Activated naive CD8-positive, alpha-beta T cell treated with anti-CD3 and anti-CD28 coated beads, Interleukin-2, amount 50 U/mL, for 24 hours (primary cell): ENCODE results near the gene KLHDC1.
A peak's percentile ranks its signal among the peaks of the same experiment; 100 is the strongest.
"Not testable (repeated sequence)": the region's sequence is repeated elsewhere in the genome, so short reads cannot be mapped to it uniquely, and the experiment has no call there.

Experiments used
- ATAC-seq: fragments of 150-1000 bp; cut with Tn5 transposase; one replicate; pipeline ENCODE4 v1.10.0; 2021
- DNase-seq: peaks from one replicate; pipeline ENCODE4 v3.0.0; 2021
- H3K27ac Mint-ChIP-seq: one replicate; pipeline ENCODE4 v1.8.0; 2021; ENCODE audit warnings: mild to moderate bottlenecking, mixed read lengths
- H3K27me3 Mint-ChIP-seq: one replicate; pipeline ENCODE4 v1.8.0; 2021; ENCODE audit warnings: mixed read lengths
- H3K36me3 Mint-ChIP-seq: one replicate; pipeline ENCODE4 v1.8.0; 2021; ENCODE audit warnings: low read depth, mixed read lengths
- H3K4me1 Mint-ChIP-seq: one replicate; pipeline ENCODE4 v1.8.0; 2021; ENCODE audit warnings: mixed read lengths
- H3K4me3 Mint-ChIP-seq: one replicate; pipeline ENCODE4 v1.8.0; 2021; ENCODE audit warnings: mild to moderate bottlenecking, moderate library complexity, mixed read lengths
- H3K9me3 Mint-ChIP-seq: one replicate; pipeline ENCODE4 v1.8.0; 2021; ENCODE audit warnings: mixed read lengths

The KLHDC1 gene

DNA sequence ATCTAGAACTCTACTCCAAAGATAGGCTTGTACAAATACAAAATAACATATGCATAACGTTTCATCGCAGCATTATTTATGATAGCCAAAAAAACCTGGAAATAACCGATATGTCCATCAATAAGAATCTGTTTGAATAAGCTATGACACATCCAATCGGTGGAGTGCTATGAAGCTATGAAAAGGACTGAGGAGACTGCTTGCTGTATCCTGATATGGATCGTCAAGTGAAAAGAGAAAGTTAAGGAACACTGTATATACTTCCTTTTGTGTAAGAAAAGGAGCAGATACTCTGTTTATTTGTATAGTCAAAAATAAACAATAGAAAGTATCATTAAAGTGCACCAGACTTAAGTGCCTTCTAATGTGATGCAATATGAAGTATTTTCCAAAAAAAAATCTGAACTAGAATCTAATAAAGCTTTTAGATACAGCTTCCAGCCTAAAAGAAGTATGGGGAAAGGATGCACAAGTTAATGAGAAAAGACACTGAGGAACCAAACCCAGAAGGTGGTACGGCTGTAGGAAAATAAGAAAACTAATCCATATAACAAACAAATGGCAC is 645 bp upstream of the KLHDC1 start:
- peak overlapping the region; percentile 84 for H3K27ac Mint-ChIP-seq
- H3K36me3 Mint-ChIP-seq = peaks cover 2% of the 10 kb centered on the region
- no peaks in the 10 kb centered on the region for H3K27me3 Mint-ChIP-seq
- no peak for ATAC-seq
- peaks cover 37% of the 10 kb centered on the region for H3K4me1 Mint-ChIP-seq
- peak overlapping the region; percentile 80 for H3K4me3 Mint-ChIP-seq
- H3K9me3 Mint-ChIP-seq = no peaks in the 10 kb centered on the region
- DNase-seq = no peak

DNA sequence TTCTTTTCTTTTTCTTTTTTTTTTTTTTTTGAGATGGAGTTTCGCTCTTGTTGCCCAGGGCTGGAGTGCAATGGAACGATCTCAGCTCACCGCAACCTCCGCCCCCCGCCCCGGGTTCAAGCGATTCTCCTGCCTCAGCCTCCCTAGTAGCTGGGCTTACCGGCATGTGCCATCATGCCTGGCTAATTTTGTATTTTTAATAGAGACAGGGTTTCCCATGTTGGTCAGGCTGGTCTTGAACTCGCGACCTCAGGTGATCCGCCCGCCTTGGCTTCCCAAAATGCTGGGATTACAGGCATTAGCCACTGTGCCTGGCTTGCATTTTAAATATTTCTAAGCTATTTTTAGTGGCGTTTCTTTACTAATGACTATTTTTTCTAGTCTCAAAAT is 810 bp downstream of the KLHDC1 start:
- peak overlapping the region; percentile 14 for H3K27ac Mint-ChIP-seq
- H3K4me1 Mint-ChIP-seq = peaks cover 30% of the 10 kb centered on the region
- not testable (repeated sequence) for H3K27me3 Mint-ChIP-seq, H3K36me3 Mint-ChIP-seq, ATAC-seq, H3K9me3 Mint-ChIP-seq
- peak; percentile 14 for DNase-seq
- peak overlapping the region; percentile 80 for H3K4me3 Mint-ChIP-seq

DNA sequence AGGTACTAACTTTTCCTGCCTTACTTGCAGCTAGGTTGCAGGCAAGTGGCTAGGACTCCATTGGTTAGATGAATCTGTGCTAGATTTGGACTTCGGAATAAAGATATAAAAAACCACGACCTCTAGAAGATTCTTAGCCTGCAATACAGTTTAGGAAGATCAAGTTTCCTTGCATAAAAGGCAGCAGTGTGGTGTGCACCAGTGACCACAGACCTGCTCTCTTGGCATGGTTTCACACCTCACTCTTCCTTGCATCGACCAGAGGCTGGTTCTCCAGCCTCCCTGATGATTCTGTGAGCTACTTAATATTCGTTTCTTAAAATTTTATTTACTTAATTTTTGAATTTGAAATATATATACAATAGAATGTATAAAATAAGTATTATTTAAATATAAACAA is 9.8 kb downstream of the KLHDC1 start:
- Mint-ChIP-seq H3K4me3 (no peak overlapping the region), H3K4me1 (no peaks in the 10 kb centered on the region), H3K36me3 (peaks cover 3% of the 10 kb centered on the region), H3K27ac (no peak overlapping the region), H3K9me3 (peaks cover 3% of the 10 kb centered on the region), H3K27me3 (no peaks in the 10 kb centered on the region)
- ATAC-seq (no peak), DNase-seq (no peak)

DNA sequence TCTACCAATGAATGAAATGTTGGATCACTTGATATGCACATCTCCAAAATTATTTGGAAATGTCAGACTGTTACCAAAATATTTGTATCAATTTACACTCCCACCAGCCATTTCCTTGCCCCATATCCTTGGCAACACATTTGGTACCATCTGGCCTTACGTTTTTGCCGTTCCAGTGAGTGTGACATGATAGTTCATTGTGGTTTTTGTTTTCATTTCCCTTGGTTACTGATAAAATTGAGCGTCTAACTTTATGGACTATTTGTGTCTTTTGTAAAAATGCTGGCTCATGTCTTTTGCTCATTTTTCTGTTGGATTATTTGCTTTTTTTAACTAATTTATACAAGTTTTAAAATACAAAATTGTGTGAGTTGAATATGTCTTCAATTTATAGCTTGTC is 11.0 kb downstream of the KLHDC1 start:
- DNase-seq (no peak), ATAC-seq (no peak)
- Mint-ChIP-seq H3K4me1 (no peaks in the 10 kb centered on the region), H3K27me3 (no peaks in the 10 kb centered on the region), H3K36me3 (peaks cover 3% of the 10 kb centered on the region), H3K9me3 (peaks cover 3% of the 10 kb centered on the region), H3K4me3 (no peak overlapping the region), H3K27ac (no peak overlapping the region)

DNA sequence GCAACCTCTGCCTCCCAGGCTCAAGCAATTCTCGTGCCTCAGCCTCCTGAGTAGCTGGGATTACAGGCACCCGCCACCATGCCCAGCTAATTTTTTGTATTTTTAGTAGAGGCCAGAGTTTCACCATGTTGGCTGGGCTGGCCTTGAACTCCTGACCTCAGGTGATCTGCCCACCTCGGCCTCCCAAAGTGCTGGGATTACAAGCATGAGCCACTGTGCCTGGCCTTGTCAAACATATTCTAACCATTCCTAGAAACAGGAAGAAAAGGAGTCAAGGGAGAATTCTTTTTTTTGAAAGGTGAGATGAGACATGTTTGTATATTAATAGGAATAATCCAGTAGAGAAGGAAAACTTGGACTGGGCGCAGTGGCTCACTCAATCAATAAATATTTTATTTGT is 11.6 kb downstream of the KLHDC1 start:
- H3K9me3 Mint-ChIP-seq, ATAC-seq, DNase-seq, H3K27ac Mint-ChIP-seq, H3K4me1 Mint-ChIP-seq, H3K36me3 Mint-ChIP-seq, H3K27me3 Mint-ChIP-seq, H3K4me3 Mint-ChIP-seq: not testable (repeated sequence)

DNA sequence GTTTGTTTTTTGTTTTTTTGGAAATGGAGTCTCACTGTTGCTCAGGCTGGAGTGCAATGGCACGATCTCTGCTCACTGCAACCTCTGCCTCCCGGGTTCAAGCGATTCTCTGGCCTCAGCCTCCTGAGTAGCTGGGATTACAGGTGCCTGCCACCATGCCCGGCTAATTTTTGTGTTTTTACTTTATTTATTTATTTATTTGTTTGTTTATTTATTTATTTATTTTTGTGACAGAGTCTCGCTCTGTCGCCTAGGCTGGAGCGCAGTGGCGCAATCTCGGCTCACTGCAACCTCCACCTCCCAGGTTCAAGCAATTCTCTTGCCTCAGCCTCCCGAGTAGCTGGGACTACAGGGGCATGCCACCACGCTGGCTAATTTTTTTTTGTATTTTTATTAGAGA is 18.1 kb downstream of the KLHDC1 start:
- not testable (repeated sequence) for H3K9me3 Mint-ChIP-seq, H3K36me3 Mint-ChIP-seq, H3K27me3 Mint-ChIP-seq, H3K27ac Mint-ChIP-seq, DNase-seq, H3K4me1 Mint-ChIP-seq, H3K4me3 Mint-ChIP-seq, ATAC-seq

DNA sequence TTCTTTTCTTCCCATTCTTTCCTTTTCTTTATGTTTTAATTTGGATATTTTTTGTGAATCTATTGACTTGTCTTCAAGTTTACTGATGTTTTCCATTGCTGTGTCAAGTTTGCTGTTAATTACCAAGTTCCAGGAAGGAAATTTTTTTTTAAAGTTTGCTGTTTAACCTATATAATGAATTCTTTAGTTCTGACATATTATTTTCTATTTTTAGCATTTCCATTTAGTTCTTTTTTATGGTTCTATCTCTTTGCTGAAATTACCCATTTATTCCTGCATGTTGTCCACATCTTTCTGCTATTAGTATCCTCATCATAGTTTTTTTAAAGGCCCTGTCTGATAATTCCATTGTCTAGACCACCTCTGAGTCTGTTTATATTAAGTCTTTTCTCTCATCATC is 27.8 kb downstream of the KLHDC1 start:
- H3K4me1 Mint-ChIP-seq = no peaks in the 10 kb centered on the region
- no peak overlapping the region for H3K4me3 Mint-ChIP-seq
- H3K36me3 Mint-ChIP-seq = peaks cover 16% of the 10 kb centered on the region
- DNase-seq (no peak), ATAC-seq (no peak)
- H3K27ac Mint-ChIP-seq = no peak overlapping the region
- H3K27me3 Mint-ChIP-seq = no peaks in the 10 kb centered on the region
- no peaks in the 10 kb centered on the region for H3K9me3 Mint-ChIP-seq

DNA sequence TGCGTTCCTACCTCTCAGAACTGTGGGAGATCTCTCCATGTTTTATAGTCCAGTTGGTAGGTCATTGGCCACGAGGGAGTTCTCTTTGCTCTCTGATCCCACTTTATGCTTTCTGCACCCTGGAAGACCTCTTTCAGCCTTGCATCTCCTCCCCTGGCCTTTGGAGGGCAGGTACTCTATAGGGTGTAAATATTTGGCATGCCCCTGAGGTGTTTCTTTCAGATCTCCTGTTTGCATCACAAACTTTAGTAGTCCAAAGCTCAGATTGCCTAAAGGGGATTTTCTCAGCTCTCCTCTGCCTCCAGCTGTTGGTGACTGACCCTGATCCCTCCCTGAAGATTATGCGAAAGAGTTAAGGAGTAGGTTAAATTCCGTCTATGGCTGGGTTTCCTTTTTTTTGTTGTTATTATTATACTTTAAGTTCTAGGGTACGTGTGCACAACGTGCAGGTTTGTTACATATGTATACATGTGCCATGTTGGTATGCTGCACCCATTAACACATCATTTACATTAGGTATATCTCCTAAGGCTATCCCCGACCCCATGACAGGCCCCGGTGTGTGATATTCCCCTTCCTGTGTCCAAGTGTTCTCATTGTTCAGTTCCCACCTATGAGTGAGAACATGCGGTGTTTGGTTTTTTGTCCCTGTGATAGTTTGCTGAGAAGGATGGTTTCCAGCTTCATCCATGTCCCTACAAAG is 29.0 kb downstream of the KLHDC1 start:
- H3K36me3 Mint-ChIP-seq = peaks cover 14% of the 10 kb centered on the region

DNA sequence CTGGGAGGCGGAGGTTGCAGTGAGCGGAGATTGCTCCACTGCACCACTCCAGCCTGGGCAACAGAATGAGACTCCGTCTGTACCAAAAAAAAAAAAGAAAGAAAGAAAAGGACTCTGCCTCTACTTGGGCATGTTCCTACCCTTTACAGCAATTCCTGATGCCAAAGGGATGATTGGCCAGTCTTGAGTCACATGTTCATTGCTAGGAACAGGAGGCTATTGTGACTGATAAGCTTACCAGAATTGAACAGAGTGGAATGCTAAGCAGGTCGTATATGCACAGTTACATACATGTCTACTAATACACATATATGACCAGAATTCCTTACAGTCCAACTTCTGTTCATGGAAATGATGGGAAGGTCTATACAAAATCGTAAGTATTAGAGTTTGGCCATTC is 34.3 kb downstream of the KLHDC1 start:
- no peaks in the 10 kb centered on the region for H3K36me3 Mint-ChIP-seq
- no peak overlapping the region for H3K4me3 Mint-ChIP-seq
- no peaks in the 10 kb centered on the region for H3K4me1 Mint-ChIP-seq
- H3K9me3 Mint-ChIP-seq = no peaks in the 10 kb centered on the region
- DNase-seq (no peak), ATAC-seq (no peak)
- no peak overlapping the region for H3K27ac Mint-ChIP-seq
- H3K27me3 Mint-ChIP-seq = no peaks in the 10 kb centered on the region

More for the DNA sequence above, 29.0 kb downstream of the KLHDC1 start:
- H3K27ac Mint-ChIP-seq, H3K27me3 Mint-ChIP-seq, H3K4me3 Mint-ChIP-seq, H3K4me1 Mint-ChIP-seq, DNase-seq, H3K9me3 Mint-ChIP-seq, ATAC-seq: not testable (repeated sequence)

DNA sequence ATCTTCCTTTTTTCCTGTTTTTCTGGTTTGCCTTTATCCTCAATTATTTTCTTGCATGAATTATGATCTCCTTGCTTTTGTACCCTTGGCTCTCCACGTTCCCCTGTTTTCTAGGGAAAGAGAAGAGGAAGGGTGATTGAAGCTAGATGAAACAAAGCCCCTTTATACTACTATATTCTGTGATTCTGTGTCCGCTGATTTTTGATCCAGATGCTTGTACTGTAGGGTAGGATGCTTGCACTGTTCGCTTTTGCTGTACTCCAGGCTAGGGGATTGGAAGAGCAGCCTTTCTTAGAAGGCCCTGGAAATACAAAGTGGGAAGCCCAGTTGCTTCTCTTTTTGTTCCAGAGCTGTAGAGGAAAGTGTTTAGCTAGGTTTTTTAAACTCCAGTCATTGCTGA is 40.0 kb downstream of the KLHDC1 start:
- H3K27ac Mint-ChIP-seq = no peak overlapping the region
- no peak for ATAC-seq
- H3K27me3 Mint-ChIP-seq = no peaks in the 10 kb centered on the region
- no peaks in the 10 kb centered on the region for H3K36me3 Mint-ChIP-seq
- H3K4me3 Mint-ChIP-seq = no peak overlapping the region
- no peaks in the 10 kb centered on the region for H3K9me3 Mint-ChIP-seq
- no peaks in the 10 kb centered on the region for H3K4me1 Mint-ChIP-seq
- DNase-seq = no peak

DNA sequence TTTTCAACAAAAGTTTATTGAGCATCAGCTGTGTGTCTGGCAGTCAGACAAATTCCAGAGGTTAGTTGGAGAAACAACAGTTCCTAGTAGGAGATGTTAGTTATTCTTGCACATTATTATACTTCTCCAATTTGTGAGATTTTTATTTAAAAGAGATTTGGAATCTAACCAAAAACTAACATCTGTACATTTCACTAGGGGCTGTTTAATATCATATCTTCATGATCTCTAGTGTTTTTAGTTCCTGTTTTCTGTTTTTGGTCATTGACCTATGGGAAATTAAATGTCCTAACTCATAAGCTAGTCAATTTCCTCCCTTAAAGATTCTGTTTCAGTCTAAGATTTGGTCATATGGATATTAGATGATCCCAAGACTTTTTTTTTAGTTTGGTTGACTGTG is 40.9 kb downstream of the KLHDC1 start:
- DNase-seq (no peak), ATAC-seq (no peak)
- Mint-ChIP-seq H3K27ac (no peak overlapping the region), H3K4me3 (no peak overlapping the region), H3K36me3 (no peaks in the 10 kb centered on the region), H3K4me1 (no peaks in the 10 kb centered on the region), H3K9me3 (no peaks in the 10 kb centered on the region), H3K27me3 (no peaks in the 10 kb centered on the region)

DNA sequence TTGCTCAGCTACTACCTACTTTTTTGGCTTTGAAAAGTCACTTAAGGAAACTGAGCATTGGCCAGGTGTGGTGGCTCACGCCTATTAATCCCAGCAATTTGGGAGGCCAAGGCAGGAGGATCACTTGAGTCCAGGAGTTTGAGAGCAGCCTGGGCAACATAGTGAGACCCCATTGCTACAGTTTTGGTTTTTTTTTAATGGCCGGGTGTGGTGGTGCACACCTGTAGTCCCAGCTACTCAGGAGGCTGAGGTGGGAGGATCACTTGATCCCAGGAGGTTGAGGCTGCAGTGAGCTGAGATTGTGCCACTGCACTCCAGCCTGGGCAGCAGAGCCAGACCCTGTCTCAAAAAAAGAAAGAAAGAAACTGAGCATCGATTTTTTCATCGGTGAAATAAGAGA is 42.7 kb downstream of the KLHDC1 start:
- ATAC-seq, H3K9me3 Mint-ChIP-seq, H3K27ac Mint-ChIP-seq, H3K4me3 Mint-ChIP-seq, H3K27me3 Mint-ChIP-seq, H3K4me1 Mint-ChIP-seq, H3K36me3 Mint-ChIP-seq, DNase-seq: not testable (repeated sequence)

DNA sequence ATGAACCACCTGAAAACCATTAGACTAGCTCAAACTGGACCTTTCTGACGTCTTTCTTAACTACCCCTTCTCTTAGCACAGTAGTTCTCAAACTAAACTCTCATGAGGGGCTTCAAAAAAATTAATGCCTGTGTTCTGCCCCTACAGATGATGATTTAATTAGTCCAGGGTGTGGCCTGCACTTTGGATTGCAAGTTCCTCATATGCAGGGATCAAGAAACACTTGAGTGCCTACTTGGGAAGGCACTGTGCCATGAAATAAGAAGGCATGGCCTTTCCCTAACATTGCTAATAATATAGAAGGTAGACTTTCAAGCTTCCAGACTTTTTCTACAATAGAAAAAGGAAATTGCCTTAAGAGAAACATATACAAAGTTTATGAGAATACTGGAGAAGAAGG is 52.3 kb downstream of the KLHDC1 start:
- H3K27ac Mint-ChIP-seq = no peak overlapping the region
- no peak overlapping the region for H3K4me3 Mint-ChIP-seq
- no peaks in the 10 kb centered on the region for H3K4me1 Mint-ChIP-seq
- H3K9me3 Mint-ChIP-seq = no peaks in the 10 kb centered on the region
- DNase-seq = no peak
- no peak for ATAC-seq
- H3K36me3 Mint-ChIP-seq = peaks cover 6% of the 10 kb centered on the region
- H3K27me3 Mint-ChIP-seq = no peaks in the 10 kb centered on the region

DNA sequence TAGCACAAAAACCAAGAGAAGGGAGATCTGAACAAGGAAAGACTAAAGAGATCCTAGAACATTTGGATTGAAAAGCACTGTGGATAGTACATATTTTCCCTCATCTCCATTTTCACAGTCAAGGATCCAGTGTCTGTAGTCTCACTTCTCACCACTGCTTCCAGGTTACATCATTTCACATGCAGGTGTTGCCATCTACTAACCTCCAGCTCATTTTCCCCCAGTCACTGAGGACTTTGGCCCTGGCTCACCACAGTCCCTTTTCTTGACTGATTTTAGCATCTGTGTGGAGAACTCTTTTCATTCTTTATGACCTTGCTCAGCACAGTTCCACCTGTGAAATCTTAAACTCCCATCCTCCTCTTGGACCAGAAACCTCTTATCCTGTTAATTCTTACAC is 53.6 kb downstream of the KLHDC1 start:
- ATAC-seq = peak; percentile 20
- not testable (repeated sequence) for H3K27me3 Mint-ChIP-seq

DNA sequence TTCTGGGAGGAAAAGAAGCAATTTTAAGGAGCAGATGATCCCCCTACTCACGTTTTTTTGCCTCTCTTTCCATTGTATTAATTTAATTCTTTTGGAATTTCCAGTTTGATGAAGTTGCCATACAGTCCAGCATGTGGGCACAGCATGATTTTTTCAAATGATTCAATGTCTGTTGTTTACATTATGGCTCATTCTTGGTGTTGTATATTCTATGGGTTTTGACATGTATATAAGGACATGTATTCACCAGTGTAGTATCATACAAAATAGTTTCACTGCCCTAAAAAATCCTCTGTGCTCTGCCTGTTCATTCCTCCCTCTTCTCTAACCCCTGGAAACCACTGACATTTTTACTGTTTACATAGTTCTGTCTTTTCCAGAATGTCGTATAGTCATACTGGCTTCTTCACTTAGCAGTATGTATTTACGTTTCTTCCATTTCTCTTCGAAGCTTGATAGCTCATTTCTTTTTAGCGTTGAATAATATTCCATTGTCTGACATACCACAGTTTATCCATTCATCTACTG is 61.7 kb downstream of the KLHDC1 start:
- peaks cover 7% of the 10 kb centered on the region for H3K36me3 Mint-ChIP-seq
- H3K4me1 Mint-ChIP-seq = no peaks in the 10 kb centered on the region

More for the DNA sequence above, 53.6 kb downstream of the KLHDC1 start:
- H3K4me1 Mint-ChIP-seq, H3K36me3 Mint-ChIP-seq, H3K9me3 Mint-ChIP-seq, H3K4me3 Mint-ChIP-seq, DNase-seq, H3K27ac Mint-ChIP-seq: not testable (repeated sequence)

More for the DNA sequence above, 61.7 kb downstream of the KLHDC1 start:
- Mint-ChIP-seq H3K9me3 (no peaks in the 10 kb centered on the region), H3K4me3 (no peak overlapping the region), H3K27me3 (no peaks in the 10 kb centered on the region), H3K27ac (no peak overlapping the region)
- ATAC-seq = no peak
- no peak for DNase-seq
